ENCODE results near the gene FGD6.
A peak's percentile ranks its signal among the peaks of the same experiment; 100 is the strongest.
"Not testable (repeated sequence)": the region's sequence is repeated elsewhere in the genome, so short reads cannot be mapped to it uniquely, and the experiment has no call there.

The FGD6 gene

GRCh38 chr12:95217377-95218149 is at the start of gene FGD6, which contains the start of gene VEZT:
Gene FGD6 (minus strand): TSS chr12:95217467. CDS start chr12:95217240, 227 bp downstream.
Gene VEZT (plus strand): TSS chr12:95217807. CDS start chr12:95217851, 44 bp downstream.
- DNase-seq = peak; percentile 98

- no peak for DNase-seq
Observed at GRCh38 chr12:95266254-95266653, 49.0 kb upstream of the FGD6 start.

- no peak for DNase-seq
Observed at GRCh38 chr12:95265765-95266164, 48.5 kb upstream of the FGD6 start.

- no peak for DNase-seq
Observed at GRCh38 chr12:95262808-95263207, 45.5 kb upstream of the FGD6 start.

GRCh38 chr12:95261109-95261508 is 43.8 kb upstream of the FGD6 start:
- DNase-seq = no peak

- DNase-seq = no peak
Observed at GRCh38 chr12:95259368-95259767, 42.1 kb upstream of the FGD6 start.

GRCh38 chr12:95258803-95259202 is 41.5 kb upstream of the FGD6 start:
- DNase-seq = no peak

GRCh38 chr12:95258151-95258550 is 40.9 kb upstream of the FGD6 start:
- DNase-seq = no peak

- no peak for DNase-seq
Observed at GRCh38 chr12:95257541-95257940, 40.3 kb upstream of the FGD6 start.

- no peak for DNase-seq
Observed at GRCh38 chr12:95253386-95253785, 36.1 kb upstream of the FGD6 start.

GRCh38 chr12:95248604-95249360 is 31.5 kb upstream of the FGD6 start:
- DNase-seq = no peak

- no peak for DNase-seq
Observed at GRCh38 chr12:95248095-95248494, 30.8 kb upstream of the FGD6 start.

- no peak for DNase-seq
Observed at GRCh38 chr12:95244350-95244749, 27.1 kb upstream of the FGD6 start.

GRCh38 chr12:95243497-95244183 is 26.4 kb upstream of the FGD6 start:
- no peak for DNase-seq

GRCh38 chr12:95241761-95242506 is 24.7 kb upstream of the FGD6 start:
- no peak for DNase-seq

GRCh38 chr12:95241138-95241537 is 23.9 kb upstream of the FGD6 start:
- not testable (repeated sequence) for DNase-seq

GRCh38 chr12:95240556-95240955 is 23.3 kb upstream of the FGD6 start:
- DNase-seq = no peak

- not testable (repeated sequence) for DNase-seq
Observed at GRCh38 chr12:95239835-95240234, 22.6 kb upstream of the FGD6 start.

- DNase-seq = no peak
Observed at GRCh38 chr12:95239216-95239615, 21.9 kb upstream of the FGD6 start.

- no peak for DNase-seq
Observed at GRCh38 chr12:95238150-95238549, 20.9 kb upstream of the FGD6 start.

GRCh38 chr12:95237315-95237714 is 20.0 kb upstream of the FGD6 start:
- DNase-seq = no peak

GRCh38 chr12:95235621-95236020 is 18.4 kb upstream of the FGD6 start:
- not testable (repeated sequence) for DNase-seq

GRCh38 chr12:95234187-95234586 is 16.9 kb upstream of the FGD6 start:
- not testable (repeated sequence) for DNase-seq
